Suprapubic skin (tissue), 4 donors: ENCODE data around the gene ORMDL3.

Experiments used
- POLR2A ChIP-seq, 2 donors: fragments of 450-650 bp; IDR thresholded peaks; one replicate each; pipeline ENCODE4 v1.6.1; 2017; ENCODE audit warnings: antibody characterized with exemption in 2 of 2, mild to moderate bottlenecking in 2 of 2, moderate library complexity in 2 of 2
- POLR2AphosphoS5 ChIP-seq, 3 donors: sonication (generic); formaldehyde crosslinking; IDR thresholded peaks; one replicate each; pipeline ENCODE4 v1.6.1; 2017; ENCODE audit warnings: antibody characterized with exemption in 3 of 3
- TF ChIP-seq, protein P1 (sequence below), 2 donors: fragments of 200-600 bp in 1 of 2; fragments of 450-650 bp in 1 of 2; sonication (generic) in 1 of 2; IDR thresholded peaks; one replicate each; pipeline ENCODE4 v1.5.1; 2016 to 2019; ENCODE audit warnings: antibody characterized with exemption in 2 of 2, mild to moderate bottlenecking in 1 of 2, moderate library complexity in 1 of 2

DNA sequence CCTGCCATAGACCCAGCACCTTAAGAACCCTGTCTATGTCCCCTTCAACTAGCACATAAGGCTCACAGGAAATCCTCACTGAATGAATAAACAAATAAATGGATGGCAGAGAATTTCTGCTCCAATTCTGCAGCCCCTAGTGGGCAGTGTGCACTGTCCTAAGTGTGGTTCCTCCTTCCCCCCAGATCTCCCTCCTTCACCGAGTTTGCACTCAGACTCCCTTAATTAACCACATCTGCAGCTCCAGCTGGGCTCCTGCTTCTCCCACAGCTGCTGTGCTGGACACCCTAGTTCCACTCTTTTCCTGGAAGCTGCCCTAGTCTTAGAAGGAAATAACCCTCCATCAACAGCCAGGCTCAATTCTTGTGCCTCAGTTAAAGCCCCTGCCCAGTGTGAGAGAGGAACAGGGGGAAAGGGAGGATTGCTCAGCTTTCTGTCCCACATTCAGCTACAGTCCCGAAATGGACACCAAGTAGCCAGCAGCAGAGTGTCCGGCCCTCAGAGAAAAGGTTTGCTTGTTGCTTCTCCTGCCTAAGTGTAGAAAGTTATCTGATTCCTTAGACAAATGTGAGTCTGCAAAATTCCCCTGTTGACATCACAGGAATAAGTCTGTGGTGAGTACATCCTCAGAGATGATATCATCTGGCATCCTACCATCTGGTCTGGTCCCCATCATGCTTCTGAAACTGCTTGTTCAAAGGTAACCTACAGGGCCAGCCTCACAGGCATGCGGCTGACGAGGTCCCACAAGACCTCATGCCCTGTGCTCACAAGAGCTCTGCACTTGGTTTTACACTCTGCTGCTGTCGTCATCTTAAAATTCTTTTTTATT lies 12.4 kb upstream of the ORMDL3 start:
- TF ChIP-seq POLR2AphosphoS5 (IDR thresholded peaks at IDR 0.05) (no peak), POLR2A (IDR thresholded peaks at IDR 0.05) (no peak)
- TF ChIP-seq, protein P1, sequence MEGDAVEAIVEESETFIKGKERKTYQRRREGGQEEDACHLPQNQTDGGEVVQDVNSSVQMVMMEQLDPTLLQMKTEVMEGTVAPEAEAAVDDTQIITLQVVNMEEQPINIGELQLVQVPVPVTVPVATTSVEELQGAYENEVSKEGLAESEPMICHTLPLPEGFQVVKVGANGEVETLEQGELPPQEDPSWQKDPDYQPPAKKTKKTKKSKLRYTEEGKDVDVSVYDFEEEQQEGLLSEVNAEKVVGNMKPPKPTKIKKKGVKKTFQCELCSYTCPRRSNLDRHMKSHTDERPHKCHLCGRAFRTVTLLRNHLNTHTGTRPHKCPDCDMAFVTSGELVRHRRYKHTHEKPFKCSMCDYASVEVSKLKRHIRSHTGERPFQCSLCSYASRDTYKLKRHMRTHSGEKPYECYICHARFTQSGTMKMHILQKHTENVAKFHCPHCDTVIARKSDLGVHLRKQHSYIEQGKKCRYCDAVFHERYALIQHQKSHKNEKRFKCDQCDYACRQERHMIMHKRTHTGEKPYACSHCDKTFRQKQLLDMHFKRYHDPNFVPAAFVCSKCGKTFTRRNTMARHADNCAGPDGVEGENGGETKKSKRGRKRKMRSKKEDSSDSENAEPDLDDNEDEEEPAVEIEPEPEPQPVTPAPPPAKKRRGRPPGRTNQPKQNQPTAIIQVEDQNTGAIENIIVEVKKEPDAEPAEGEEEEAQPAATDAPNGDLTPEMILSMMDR (IDR thresholded peaks at IDR 0.05) = no peak
